CD1c-positive myeloid dendritic cell (primary cell): ENCODE results near the gene DDX31.
A peak's percentile ranks its signal among the peaks of the same experiment; 100 is the strongest.
"Not testable (repeated sequence)": the region's sequence is repeated elsewhere in the genome, so short reads cannot be mapped to it uniquely, and the experiment has no call there.

ENCODE experiments used
- DNase-seq: peaks from one replicate; pipeline ENCODE4 v3.0.0-alpha.2; 2016; ENCODE audit errors: extremely low spot score

DDX31 gene

DNA sequence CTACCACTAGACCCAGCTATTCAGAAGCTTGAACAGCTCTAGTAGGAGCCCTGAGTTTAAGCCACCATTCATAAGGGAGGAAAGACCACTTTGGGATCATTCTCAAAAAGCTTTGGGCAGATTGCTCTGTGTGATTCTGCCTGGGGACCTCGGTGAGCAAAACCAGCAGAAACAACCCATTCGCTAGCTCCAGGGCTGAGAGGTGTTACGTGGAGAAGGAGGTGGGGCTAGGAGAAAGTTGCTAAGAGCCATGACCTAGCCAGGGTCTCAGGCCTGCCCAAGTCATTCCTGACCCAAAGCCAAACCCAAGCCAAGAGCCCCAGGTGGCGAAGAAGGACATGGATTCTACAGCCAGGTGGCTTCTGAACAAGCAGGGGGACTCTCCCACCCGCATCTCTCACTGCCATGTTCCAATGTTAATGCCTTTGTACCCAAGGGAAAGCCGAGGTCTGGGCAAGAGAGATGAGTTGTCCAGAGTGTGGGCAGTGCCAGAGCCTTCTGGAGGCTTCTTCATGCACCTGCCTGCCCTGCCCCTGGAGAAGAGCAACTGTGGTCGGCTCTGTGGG, 91.3 kb downstream of the DDX31 start:
- no peak for DNase-seq

DNA sequence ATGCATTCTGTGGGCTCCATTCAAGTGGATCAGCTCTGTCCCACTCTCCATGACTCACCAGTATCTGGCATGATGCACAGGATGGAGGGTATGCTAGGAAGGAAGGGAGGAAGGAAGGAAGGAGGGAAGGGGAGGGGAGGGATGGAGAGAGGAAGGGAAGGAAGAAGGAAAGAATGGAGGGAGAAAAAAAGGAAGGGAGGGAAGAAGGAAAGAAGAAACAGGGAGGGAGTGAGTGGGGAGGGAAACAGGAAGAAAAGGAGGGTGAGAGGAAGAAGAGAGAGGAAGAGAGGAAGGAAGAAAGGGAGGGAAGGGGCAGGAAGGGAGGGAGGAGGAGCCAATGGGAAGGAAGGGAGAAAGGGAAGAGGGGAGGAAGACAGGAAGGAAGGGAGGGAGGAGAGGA, 92.7 kb downstream of the DDX31 start:
- DNase-seq: no peak

DNA sequence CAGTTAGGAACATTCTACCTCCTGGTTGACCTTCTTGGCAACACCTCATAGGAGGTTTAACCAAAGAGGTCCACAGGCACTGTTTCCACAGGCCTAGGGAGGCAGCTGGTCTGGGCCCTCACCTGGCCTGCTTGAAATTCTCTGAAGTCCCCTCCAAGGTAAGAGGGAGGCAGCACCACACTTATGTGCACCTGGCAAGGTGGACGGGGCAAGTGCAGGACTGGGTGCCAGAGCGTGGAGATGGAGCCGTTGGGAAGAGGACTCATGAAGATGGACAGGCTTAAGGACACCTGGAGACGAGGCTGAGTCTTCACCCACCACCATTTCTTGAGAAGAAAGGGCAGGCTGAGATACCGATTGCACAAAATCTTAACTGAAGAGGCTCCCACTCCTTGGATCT, 94.0 kb downstream of the DDX31 start:
- no peak for DNase-seq

DNA sequence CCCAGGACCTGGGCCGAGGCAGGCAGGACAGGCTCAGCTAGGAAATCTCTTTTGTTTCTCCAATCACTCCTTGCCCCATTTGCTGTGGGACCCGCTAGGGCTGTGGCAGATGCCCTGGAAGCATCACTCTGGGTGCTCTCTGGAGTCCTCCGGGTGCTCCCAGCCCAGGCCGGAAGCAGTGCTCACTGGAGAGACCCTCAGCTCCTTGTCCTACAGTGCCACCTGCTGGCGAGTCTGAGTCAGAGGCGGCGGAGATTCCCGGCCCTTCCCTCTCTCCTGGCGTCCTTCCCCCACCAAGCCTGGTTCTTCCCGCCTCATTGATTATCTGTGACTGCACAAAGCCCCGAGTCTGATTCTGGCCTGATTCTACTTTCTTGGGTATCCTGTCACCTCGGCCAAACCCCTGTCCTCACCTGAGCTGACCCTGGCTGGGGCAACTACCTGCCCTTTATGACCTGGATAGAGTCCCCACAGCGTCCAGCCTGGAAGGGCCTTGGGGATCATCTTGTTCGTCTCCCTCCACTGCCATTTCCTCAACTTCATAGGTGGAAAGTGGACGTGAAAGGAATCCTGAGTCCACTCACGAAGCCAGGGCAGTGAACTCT, 94.7 kb downstream of the DDX31 start:
- peak; percentile 37 for DNase-seq

DNA sequence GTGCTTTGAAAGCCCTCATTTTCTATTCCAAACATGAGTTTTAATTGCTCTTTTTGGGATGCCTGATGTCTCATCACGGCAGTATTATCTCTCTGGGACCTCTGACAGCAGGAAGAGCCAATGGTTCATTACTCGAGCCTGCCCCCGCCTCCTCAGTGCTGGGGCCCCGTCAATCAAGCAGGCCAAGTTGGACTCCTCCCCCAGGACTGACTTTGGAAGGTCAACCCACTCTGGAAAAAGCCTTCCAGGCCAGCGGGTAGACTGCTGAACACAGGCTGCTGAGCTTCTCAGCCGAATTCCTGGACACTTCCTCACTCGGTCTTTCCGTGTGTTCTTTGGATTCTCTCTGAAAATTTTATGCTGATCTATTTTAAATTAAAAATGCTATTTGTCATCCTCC, 96.9 kb downstream of the DDX31 start:
- DNase-seq: no peak

DNA sequence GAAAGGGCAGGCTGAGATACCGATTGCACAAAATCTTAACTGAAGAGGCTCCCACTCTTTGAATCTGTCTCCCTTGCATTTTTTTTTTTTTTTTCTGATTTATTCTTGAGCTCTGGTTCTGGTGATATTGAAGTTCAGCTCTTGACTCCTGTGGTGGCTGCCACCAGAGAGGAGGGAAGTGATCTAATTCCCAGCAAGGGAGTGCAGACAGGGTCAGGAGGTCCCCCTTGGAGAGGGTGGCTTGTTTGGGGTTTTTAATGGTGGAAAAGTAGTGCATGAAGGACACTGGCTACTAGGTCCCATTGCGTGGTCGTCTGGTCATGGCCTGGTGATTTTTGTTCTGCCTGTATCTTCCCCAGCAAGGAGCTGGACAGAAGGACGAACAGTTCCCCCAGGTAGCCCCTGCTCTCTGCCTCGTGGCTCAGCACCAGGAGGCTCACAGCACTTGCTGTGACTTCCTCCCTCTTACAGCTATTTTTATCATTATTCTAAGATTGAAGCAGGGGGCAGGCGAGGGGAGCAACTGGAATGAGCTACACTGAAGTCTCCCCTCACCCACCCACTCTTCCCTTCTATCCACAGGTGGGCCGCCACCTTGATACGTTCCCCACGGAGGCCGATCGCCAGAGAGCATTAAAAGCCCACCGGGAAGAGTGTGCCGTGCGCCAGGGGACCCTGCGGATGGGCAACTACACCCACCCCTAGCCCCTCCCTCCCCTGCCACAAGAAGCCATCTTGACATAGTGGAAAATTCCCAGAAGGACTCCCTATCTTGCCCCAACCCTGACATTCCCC, 97.8 kb downstream of the DDX31 start:
- DNase-seq: no peak

DNA sequence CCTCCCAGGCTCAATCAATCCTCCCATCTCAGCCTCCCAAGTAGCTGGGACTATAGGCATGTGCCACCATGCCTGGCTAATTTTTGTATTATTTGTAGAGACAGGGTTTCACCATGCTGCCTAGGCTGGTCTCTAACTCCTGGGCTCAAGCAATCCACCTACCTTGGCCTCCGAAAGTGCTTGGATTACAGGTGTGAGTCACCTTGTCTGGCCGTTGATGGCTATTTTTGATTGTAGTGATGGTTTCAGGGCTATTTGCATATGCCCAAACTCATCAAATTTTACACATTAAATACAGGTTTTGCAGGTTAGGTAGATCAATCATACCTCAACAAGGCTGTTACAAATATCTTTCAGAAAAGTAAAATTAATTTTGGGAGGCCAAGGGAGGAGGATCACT, 101.0 kb downstream of the DDX31 start:
- DNase-seq: not testable (repeated sequence)

DNA sequence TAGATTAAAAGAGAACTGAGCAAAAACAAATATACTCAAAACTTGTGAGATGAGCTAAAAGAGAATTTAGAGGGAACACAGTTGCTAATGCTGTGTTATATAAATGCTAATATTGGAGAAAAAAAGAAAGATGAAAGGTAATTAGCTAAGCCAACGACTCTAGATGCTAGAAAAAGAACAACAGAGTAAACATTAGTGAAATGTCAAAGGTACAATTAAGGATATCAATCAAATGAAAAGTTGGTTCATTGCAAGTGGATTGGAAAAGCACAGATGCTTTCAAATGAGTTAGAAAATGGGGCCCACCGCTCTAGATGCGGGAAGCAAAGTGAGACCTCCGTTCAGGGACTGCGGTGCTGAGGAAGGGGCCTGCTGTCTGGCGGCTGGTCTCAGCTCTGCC, 105.3 kb downstream of the DDX31 start:
- DNase-seq: no peak

DNA sequence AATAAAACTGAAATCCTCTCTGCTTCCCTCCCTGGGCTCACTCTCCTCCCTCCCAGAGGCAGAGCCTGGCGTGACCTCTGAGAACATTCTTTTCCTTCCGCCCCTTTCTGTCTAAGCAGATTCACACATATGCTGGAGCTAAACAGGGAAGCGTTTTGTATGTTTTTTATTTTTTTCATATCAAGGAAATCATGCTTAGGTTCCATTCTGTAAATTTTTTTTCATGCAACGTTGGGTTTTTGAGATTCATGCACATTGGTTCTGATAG, 107.5 kb downstream of the DDX31 start:
- no peak for DNase-seq

DNA sequence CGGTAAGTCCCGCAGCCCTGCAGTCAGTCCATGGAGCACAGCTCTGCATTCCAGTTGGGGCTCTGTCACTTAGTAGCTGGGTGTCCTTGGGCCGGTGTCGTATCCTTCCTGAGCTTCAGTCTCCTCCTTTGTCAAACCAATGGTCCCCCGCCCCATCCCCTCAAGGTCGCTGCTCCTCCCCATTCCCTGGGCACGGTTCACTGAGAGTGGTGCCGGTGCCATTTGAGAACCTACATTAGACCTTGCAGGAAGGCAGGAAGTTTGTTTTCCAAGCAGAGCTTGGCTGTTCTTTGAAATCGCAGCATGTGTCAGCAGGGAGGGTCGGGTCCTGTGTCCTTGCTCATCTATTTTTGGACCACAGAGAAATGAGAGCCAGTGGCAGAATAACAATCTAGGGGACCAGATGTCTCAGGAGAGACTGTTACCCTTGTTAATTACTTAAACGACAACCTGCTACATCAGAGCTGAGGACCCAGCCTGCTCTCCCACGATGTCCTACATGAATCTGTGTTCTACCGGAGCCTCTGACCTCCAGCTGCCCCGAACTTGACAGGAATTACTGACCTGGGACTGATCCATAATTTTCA, 109.1 kb downstream of the DDX31 start:
- DNase-seq: no peak

DNA sequence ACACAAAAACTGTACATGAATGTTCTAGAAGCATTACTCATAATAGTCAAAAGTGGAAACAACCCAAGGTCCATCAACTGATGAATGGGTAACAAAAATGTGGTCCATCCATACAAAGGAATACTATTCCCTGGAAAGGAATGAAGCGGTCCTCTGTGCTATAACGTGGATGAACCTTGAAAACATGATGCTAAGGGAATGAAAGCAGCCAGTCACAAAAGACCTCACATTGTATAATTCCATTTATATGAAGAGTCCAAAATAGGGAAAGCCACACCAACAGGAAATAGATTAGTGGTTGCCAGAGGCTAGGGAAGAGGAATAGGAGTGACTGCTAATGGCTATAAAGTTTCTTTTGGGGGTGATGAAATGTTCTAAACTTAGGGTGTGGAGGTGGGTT, 110.1 kb downstream of the DDX31 start:
- no peak for DNase-seq

DNA sequence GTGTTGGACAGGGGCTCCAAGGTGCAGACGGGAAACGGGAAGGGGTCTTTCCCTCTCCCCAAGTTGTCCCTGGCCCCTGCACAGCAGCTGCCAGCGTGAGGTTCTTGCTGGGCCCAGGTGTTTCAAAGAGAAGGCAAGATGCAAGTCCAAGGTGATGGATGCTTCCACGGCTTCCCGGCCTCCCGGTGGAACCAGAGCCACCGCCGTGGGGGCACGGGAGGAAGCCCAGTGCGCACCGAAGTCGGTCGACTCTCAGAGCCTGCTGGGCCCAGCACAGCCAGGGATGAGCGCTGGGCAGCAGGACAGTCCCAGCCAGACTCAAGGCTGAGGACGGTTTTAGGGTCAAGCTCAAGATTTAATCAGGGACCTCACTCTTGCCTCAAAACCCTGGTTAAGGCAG, 112.6 kb downstream of the DDX31 start:
- no peak for DNase-seq

DNA sequence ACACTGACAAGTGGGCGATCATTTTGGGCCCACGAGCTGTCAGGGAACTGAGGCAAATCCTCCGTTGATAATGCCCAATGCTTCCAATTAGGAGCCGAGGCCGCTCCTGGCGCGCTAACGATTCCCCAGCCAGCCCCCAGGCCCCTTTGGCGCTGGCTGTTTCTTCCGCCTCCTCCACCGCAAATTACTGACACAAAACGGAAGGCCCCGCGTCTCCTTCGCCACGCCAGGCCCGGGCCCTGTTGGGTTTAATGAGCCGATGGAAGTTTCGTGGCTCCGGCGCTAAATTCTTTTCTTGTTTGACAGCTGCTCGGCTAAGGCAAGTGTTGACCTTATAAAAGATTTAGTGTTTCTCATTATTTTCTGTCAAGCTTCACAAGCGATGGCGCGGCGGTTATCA, 113.1 kb downstream of the DDX31 start:
- DNase-seq: no peak

DNA sequence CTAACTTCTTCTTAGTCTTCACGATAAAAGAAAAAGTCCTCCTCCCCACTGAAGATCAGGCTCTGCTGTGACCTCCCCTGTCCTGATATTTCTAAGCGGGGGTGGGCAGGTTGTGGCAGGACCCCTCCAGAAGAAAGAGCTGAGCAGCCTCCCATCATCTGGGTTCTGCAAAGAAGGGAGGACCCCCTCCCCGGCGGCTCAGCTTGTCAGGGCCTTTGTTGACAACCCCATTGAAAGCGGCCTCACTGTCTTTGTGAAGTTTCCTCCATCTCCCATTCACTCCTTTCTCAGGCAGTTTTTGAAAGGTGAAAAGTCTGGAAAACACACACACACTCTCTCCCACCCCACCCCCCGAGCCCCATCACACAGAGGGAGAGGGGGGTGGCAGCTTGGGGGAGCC, 113.5 kb downstream of the DDX31 start:
- DNase-seq: no peak

DNA sequence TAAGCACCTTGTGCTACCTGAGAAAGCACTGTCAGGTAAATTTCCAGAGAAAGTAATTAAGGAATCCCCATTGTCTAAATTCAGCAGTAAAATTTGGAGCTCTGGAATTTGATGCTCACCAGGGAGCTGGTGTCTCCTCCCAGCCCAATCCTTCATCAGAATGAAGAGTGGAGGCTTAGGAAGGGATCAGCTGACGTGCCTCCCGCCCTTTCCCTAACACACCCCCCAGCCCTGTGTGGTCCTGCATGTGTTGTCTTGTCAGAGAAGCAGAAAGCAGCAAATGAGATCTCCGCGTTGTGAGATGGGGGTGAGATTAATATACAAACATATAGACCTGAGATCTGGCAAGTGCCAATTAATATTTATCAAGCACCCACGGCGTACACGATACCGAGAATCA, 114.3 kb downstream of the DDX31 start:
- no peak for DNase-seq

DNA sequence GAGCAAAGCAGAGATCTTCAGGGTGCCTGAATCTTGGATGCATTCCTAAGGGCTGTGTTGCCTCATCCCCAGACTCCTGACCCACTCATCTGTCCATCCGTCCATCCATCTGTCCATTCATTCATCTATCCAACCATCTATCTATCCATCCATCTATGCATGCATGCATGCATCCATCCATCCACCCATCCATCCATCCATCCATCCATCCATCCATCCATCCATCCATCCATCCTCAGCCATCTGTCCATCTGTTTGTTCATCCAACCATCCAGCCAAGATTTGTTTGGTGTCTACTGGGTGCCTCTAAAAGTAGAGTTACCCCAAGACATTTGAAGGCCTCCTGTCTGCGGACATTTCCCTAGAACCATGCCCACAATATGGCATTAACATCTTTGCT, 115.0 kb downstream of the DDX31 start:
- no peak for DNase-seq

DNA sequence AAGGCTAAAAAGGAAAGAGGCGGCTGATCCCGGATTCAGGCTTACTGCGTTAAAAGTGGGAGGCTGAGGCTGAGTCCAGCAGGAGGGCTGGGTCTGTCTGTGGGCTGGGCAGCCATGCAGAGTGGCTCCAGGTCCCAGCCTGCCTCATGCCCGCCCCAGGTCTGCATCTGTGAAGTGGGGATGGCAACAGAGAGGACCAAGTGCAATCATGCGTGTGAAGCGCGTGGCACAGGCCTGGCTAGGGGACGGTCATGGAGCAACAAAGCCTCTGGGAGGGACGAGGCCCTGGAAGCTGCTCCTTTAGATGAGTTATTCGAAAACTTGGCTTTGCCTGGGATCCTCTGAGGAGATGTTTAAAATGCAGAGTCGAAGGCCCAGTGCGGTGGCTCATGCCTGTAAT, 117.7 kb downstream of the DDX31 start:
- no peak for DNase-seq

DNA sequence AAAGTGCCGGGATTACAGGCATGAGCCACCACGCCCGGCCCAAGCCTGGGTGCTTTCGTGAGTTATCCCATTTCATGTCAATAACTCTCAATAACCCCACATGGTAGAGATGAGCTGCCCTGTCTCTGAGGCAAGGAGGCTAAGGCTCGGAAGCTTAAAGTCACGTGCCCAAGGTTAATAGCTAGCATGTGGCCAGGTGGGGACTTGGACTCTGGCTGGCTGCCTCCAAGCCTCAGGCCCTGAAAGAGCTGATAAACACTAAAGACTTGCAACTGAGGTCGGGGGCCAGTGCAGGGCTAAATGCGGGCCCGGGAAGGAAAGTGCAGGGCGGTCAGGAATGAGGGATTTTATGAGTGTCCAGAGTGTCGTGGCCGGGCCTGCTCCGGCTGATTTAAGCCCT, 118.2 kb downstream of the DDX31 start:
- no peak for DNase-seq

DNA sequence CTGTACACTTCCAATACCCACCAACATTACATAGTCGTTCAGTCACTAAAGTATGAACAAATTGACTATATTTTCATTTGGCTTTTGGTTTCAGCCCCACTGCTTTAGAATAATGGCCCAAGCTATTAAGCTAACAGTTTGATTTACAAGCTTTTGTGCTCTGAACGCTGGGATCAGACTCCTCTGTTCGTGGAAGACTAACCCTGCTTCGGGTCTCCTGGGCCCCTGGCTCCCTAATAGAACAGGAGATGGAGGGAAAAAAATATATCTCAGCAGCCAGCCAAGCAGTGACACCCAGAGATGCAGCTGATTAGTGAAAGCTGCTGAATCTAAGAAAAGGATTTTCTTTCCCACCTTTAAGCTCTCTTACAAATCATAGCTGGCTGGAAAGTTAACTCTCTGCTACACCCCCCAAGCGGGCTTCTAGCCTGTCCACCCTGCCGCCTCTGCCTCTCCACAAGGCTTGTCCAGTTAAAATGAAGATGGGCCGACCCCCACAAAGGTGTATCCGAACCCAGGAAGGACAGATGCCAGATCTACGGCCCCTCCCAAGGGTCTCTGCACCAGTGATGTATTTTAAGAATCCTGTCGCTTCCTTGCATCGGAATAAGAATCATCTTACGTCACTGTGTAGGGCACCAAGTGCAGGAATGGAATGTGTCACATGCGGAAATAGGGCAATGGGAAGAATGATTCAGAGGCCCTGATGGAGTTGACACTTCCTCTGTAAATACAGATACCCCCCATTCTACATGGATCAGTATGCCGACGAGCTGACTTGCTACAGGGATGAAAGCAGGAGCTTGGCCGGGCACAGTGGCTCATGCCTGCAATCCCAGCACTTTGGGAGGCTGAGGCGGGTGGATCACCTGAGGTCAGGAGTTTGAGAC, 120.8 kb downstream of the DDX31 start:
- DNase-seq: no peak

DNA sequence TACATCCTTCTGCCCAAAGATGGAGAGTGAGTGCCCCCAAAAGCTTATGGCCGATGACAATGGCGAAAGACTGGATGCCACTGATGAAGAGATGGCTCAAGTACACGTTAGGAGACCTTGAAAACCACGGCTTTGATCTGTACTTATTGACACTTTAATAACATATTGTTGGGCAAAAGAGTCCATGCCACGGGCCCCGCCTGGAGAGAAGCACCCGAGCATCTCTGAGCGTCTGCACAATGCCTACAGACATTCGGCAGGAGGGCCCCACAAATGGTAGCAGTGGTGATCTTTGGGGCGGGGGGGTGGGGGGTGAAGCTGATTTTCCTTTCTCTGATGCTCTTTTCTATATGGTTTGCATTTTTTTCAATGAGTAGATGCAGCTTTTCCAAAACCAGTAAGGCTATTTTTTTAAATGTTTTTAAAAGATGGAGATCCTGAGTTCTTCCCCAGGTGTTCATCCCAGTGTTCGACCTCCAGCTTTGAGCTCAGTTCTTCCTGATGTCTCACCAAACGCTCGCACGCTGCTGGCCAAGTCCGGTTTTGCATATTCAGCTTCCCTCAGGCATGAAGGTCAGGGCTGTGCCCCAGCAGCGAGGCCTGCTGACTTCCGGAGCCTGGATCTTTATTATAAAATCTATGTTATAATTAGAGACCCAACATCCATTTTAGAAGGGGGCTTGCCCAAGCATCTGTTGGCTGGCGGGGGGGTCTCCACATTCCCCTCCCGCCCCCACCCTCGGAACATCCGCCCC, 121.6 kb downstream of the DDX31 start:
- DNase-seq: no peak

DNA sequence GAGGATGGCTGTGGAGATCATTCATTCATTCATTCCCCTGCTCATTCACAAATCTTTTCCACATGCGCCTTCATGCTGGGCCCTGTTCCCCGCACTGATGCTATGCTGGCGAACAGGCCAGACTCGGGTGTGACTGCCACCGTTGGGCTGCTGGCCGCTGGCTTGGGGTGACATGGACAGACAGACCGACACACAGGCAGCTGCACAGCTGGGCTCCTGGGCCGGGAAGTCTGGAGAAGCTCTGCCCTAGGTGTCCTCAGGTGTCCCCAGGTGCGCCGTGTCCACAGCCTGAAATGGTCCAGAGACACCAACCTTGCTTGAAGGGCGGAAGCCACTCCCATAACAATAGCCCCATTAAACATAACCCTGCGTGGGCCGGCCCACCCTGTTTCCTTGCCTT, 122.3 kb downstream of the DDX31 start:
- DNase-seq: no peak

DNA sequence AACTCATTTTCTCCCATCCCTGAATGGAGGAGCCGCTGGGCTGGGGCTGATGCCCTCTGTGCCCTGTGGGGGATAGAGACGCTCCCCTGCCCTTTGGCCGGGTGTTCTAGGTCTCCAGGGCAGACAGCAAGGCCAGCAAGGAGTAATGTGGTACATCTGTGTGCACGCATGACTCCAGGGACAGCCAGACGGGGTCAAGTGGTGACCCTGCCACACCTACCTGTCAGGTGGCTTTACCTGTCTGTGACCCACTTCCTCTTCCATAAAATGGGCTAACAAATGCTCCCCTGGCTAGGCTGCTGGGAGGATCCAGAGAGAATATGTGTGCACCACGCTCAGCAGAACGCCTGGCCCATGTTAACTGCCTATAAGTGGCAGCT, 122.7 kb downstream of the DDX31 start:
- no peak for DNase-seq
